Neuron (in vitro differentiated cells): ENCODE data around the gene IRF2BP2.

Experiments used
- H2AFZ ChIP-seq: one replicate; pipeline ENCODE4 v1.6.1; 2013; ENCODE audit warnings: low read depth, mild to moderate bottlenecking, inconsistent platforms, low read length, moderate library complexity
- H3K27me3 ChIP-seq: one replicate; pipeline ENCODE4 v1.6.1; 2013; ENCODE audit warnings: low read length; ENCODE audit not compliant: insufficient read depth
- H3K36me3 ChIP-seq: one replicate; pipeline ENCODE4 v1.6.1; 2013; ENCODE audit warnings: low read length; ENCODE audit not compliant: insufficient read depth
- H3K4me1 ChIP-seq: one replicate; pipeline ENCODE4 v1.6.1; 2013; ENCODE audit warnings: low read length; ENCODE audit not compliant: insufficient read depth
- H3K4me3 ChIP-seq: 2 replicates; pipeline ENCODE4 v1.5.1; 2013; ENCODE audit warnings: mild to moderate bottlenecking, low read length, moderate library complexity
- H3K9me3 ChIP-seq: one replicate; pipeline ENCODE4 v1.6.1; 2013; ENCODE audit warnings: low read length

IRF2BP2 gene

GRCh38 chr1:234570329-234571120 is 39.5 kb downstream of the IRF2BP2 start:
- Histone ChIP-seq H3K36me3 (no peaks in the 10 kb centered on the region), H2AFZ (no peak overlapping the region), H3K4me1 (peaks cover 12% of the 10 kb centered on the region), H3K4me3 (no peak overlapping the region), H3K9me3 (peaks cover 3% of the 10 kb centered on the region), H3K27me3 (no peaks in the 10 kb centered on the region)

- Histone ChIP-seq H3K36me3 (no peaks in the 10 kb centered on the region), H3K4me3 (no peak overlapping the region), H2AFZ (no peak overlapping the region), H3K27me3 (no peaks in the 10 kb centered on the region), H3K4me1 (peaks cover 25% of the 10 kb centered on the region), H3K9me3 (peaks cover 3% of the 10 kb centered on the region)
These were observed 41.6 kb downstream of the IRF2BP2 start for GRCh38 chr1:234568345-234568744.

DNA sequence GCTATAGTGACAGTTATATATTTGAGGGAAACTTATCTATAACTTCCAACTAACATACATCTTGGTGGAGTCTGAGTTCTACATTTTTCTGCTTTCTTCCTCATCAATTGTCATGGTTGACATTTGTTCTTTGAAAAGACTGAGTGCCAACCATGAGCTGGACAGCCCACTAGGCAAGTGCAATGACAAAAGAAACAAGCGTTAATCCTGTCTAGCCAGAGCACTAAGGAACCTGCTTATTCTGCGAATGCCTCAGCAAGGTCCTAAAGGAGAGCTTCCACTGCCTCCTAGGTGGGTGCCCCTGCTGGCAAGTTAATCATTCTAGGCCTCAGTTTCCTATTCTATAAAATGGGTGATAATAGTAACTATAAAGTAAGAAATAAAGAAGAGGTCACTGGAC is 44.8 kb downstream of the IRF2BP2 start:
- H3K4me1 ChIP-seq = peaks cover 15% of the 10 kb centered on the region
- no peaks in the 10 kb centered on the region for H3K36me3 ChIP-seq
- H3K9me3 ChIP-seq = peaks cover 3% of the 10 kb centered on the region
- no peak overlapping the region for H2AFZ ChIP-seq
- H3K4me3 ChIP-seq = no peak overlapping the region
- H3K27me3 ChIP-seq = no peaks in the 10 kb centered on the region

DNA sequence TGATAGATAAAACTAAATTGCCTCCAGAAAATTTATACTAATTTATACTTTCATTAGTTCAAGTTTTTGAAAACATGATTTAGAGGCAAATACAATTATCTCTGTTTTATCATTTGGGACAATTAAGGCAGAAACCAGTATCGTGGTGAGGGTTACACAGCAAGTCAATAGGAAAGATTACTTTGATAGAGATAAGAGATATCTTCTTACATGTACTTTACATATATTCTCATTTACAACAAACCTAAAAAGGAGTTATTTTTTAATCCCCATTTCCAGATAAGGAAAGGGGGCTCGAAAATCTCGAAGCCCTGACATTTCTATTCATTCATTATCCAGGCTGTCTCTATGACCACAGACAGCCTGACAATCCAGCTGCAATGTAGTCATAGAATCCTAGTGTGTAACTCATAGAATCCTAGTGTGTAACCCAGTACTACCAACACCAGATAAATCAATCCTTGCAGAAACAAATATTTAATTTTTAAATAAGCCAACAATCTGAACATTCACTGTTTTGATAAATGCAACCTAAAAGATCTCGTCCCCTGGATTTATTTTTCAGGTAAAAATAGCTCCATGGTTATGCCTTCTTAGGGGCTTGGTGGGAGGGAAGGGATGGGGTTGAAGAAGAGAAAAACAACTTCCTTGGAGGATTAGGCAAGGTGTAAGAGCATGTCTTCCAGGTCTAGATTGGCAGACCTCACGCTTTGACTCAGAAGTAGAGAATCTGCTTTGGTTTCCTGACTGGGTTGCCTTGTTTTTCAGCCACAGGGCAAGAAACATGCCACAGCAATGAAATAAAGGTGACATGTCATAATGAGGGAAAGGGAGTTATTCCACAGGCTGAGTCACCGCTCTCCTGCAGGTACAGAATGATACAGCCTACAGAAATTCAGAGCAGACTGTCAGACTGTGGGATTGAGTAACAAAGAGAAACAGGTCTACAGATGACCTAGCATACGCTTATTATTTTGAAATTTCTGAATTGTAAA is 45.6 kb downstream of the IRF2BP2 start:
- Histone ChIP-seq H2AFZ (no peak overlapping the region), H3K36me3 (no peaks in the 10 kb centered on the region), H3K4me1 (peaks cover 13% of the 10 kb centered on the region), H3K9me3 (peaks cover 3% of the 10 kb centered on the region), H3K4me3 (no peak overlapping the region), H3K27me3 (no peaks in the 10 kb centered on the region)

DNA sequence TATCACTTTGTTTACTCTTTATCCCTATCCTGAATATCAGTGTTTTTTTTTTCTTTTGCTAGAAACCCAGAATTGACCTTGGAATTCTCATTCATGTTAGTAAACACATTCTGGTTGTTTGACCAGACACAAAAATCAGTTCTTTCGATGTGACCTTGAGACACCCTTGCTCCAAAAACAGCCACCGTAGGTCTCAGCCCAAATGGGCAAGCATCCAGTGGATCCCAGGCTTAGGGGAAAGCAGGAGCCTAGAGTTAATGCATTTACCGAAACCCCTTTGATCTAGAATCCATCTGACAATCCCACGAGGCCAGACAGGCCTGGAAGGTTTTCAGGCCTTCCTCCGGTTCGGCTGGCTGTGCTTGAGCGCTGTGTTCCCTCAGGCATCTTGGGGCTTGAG is 47.6 kb downstream of the IRF2BP2 start:
- Histone ChIP-seq H3K36me3 (no peaks in the 10 kb centered on the region), H3K4me3 (no peak overlapping the region), H3K27me3 (no peaks in the 10 kb centered on the region), H3K4me1 (peaks cover 13% of the 10 kb centered on the region), H3K9me3 (peaks cover 3% of the 10 kb centered on the region), H2AFZ (no peak overlapping the region)

GRCh38 chr1:234561319-234561718 is 48.7 kb downstream of the IRF2BP2 start:
- H2AFZ ChIP-seq = no peak overlapping the region

GRCh38 chr1:234559902-234560676 is 49.9 kb downstream of the IRF2BP2 start:
- Histone ChIP-seq H3K4me1 (peaks cover 11% of the 10 kb centered on the region), H3K4me3 (no peak overlapping the region), H2AFZ (no peak overlapping the region), H3K36me3 (no peaks in the 10 kb centered on the region), H3K9me3 (no peaks in the 10 kb centered on the region), H3K27me3 (no peaks in the 10 kb centered on the region)

More at GRCh38 chr1:234561319-234561718, 48.7 kb downstream of the IRF2BP2 start:
- H3K36me3 ChIP-seq = no peaks in the 10 kb centered on the region
- H3K27me3 ChIP-seq = no peaks in the 10 kb centered on the region
- H3K9me3 ChIP-seq = no peaks in the 10 kb centered on the region
- peaks cover 13% of the 10 kb centered on the region for H3K4me1 ChIP-seq
- H3K4me3 ChIP-seq = no peak overlapping the region

- peaks cover 4% of the 10 kb centered on the region for H3K4me1 ChIP-seq
- H3K27me3 ChIP-seq = no peaks in the 10 kb centered on the region
- no peaks in the 10 kb centered on the region for H3K36me3 ChIP-seq
- no peak overlapping the region for H3K4me3 ChIP-seq
- H2AFZ ChIP-seq = no peak overlapping the region
- H3K9me3 ChIP-seq = no peaks in the 10 kb centered on the region
These were observed 50.7 kb downstream of the IRF2BP2 start for GRCh38 chr1:234559152-234559901.

GRCh38 chr1:234558330-234558836 is 51.6 kb downstream of the IRF2BP2 start:
- Histone ChIP-seq H3K4me3 (no peak overlapping the region), H3K4me1 (peaks cover 3% of the 10 kb centered on the region), H3K27me3 (no peaks in the 10 kb centered on the region), H2AFZ (no peak overlapping the region), H3K36me3 (no peaks in the 10 kb centered on the region), H3K9me3 (no peaks in the 10 kb centered on the region)

DNA sequence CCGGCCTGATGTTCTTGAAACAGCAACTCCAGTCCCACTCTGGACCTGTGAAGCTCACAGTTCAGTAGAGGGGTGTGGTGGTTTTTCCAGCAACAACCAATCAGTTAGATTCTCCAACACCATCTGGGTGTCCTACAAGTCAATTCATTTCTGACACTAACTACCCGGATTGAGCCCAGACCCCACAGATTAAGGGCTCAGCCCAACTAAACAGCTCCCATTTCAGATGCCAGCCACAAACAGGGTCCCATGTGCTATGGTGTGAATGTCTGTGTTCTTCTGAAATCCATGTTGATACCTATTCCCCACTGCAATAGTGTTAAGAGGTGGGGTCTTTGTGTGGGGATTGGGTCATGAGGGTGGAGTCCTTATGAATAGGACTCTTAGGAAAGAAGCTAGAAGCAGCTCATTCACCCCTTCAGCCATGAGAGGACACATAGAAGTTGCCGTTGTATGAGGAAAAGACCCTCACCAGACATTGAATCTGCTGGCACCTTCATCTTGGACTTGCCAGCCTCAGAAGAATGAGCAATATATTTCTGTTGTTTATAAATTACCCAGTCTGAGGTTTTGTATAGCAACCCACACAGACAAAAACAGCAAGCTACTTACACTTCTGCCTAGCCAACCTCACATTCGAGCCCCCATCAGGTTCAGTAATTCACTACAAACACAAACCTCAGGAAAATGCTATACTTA is 53.6 kb downstream of the IRF2BP2 start:
- H3K27me3 ChIP-seq = no peaks in the 10 kb centered on the region
- no peak overlapping the region for H3K4me3 ChIP-seq
- no peaks in the 10 kb centered on the region for H3K36me3 ChIP-seq
- H3K9me3 ChIP-seq = no peaks in the 10 kb centered on the region
- H2AFZ ChIP-seq = no peak overlapping the region
- peaks cover 8% of the 10 kb centered on the region for H3K4me1 ChIP-seq

DNA sequence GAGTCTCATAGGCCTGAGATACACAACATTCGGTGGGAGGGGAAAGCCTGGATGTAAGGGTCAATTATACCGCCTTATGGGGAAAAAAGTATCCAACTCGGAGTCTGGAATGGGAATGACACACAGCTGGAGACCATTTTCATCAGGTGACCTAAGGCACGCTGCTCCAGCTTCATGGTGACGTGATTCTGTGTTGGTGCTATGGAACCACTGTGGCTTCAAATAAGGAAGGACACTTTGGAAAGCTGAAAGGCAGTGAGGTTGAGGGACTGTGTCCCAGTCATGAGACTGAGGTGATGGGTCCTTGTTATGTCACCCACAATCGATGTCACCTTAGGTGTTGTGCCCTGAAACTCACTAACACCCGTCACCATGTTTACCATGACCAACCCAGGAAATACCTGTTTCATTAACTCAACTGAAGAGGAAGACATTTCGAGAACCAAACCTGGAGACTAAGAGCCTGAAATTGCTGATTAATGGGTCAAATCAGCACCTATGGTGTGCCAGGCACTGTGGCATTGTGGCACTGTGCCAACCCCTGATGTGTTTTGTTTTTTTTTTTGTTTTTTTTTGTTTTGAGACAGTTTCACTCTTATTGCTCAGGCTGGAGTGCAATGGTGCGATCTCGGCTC is 54.5 kb downstream of the IRF2BP2 start:
- Histone ChIP-seq H2AFZ (no peak overlapping the region), H3K9me3 (no peaks in the 10 kb centered on the region), H3K4me1 (peaks cover 13% of the 10 kb centered on the region), H3K36me3 (no peaks in the 10 kb centered on the region), H3K27me3 (no peaks in the 10 kb centered on the region), H3K4me3 (no peak overlapping the region)
